IMR-90 (cell line): ENCODE measurements around the gene GJB5.

Source experiments
- CHD1 ChIP-seq: IDR thresholded peaks from 2 replicates; pipeline ENCODE4 v1.6.1; 2012; ENCODE audit warnings: low read depth, low read length, improper control_type of control experiment
- POLR2A ChIP-seq: IDR thresholded peaks from 2 replicates; pipeline ENCODE4 v1.6.1; 2012; ENCODE audit warnings: mild to moderate bottlenecking, low read depth, low read length
- TF ChIP-seq, protein P1 (sequence below): conservative IDR thresholded peaks from 2 replicates; pipeline ENCODE4 v1.5.1; 2012; ENCODE audit warnings: mild to moderate bottlenecking, low read depth, low read length, improper control_type of control experiment

DNA sequence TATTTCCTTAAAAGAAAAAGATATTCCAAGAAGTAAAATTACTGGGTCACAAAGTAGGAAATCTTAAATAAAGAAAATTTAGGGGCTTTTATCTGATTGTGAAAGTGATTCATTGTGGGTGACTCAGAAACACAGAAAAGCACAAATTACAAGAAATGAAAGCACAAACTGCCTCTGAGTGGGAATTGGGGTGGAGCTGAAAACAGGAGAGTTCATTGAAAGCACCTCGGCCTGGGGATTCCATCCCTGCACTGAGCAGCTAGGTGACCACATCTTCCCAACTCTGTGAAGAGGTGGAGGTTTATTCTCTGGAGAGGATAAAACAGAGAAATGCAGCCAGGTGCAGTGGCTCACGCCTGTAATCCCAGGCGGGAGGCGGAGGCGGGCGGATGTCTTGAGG, 45.4 kb downstream of the GJB5 start:
- TF ChIP-seq, protein P1, sequence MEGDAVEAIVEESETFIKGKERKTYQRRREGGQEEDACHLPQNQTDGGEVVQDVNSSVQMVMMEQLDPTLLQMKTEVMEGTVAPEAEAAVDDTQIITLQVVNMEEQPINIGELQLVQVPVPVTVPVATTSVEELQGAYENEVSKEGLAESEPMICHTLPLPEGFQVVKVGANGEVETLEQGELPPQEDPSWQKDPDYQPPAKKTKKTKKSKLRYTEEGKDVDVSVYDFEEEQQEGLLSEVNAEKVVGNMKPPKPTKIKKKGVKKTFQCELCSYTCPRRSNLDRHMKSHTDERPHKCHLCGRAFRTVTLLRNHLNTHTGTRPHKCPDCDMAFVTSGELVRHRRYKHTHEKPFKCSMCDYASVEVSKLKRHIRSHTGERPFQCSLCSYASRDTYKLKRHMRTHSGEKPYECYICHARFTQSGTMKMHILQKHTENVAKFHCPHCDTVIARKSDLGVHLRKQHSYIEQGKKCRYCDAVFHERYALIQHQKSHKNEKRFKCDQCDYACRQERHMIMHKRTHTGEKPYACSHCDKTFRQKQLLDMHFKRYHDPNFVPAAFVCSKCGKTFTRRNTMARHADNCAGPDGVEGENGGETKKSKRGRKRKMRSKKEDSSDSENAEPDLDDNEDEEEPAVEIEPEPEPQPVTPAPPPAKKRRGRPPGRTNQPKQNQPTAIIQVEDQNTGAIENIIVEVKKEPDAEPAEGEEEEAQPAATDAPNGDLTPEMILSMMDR, result no peak
- no peak for TF ChIP-seq POLR2A
- no peak for TF ChIP-seq CHD1
